ENCODE measurements around the gene SCIN. TPM values are rescaled to one million over a fixed set of nuclear protein-coding genes. Genes with fewer than 3 reads are reported as not detected.
"Not testable (repeated sequence)": the region's sequence is repeated elsewhere in the genome, so short reads cannot be mapped to it uniquely, and the experiment has no call there.

The SCIN gene
- polyA plus RNA-seq, 1 donor (not counting 4 experiments of a cell fraction or from before 2014, with no cell fraction given): not detected

DNA sequence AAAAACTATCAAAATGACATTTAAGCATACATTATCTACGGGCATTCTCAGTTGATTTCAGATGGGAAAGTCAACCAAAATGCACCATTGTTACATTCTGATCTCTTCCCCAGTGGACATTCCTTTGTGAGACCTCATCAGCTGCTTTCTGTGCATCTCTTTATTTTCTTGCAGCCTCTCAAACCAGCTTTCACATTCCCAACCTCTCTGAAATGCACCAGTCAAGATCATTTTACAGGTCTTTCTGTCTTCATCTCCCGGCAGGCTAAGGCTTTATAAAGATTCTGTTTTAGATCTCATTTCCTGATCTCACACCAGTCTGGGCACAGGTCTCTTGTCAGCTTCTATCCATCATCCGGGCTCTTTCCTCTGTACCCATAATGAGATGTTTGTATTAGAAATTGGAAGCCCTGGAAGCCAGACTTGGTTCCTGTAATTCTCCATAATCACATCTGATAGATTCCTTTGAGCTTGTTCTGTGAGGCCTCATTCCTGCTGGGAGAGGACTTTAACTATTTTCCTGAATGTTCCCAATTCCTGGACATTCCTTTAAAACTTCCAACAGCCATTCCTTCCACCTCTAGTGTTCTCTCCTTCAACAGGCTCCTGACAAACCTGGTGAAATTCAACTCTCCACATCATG, 72.6 kb downstream of the SCIN start:
- no peak overlapping the region for H3K9ac ChIP-seq (ENCODE audit: control insufficient read depth, extremely low read depth, insufficient read depth, low read length)
- H3K27ac ChIP-seq (ENCODE audit: control insufficient read depth, insufficient read depth, low read length): no peak overlapping the region
- TF ChIP-seq EZH2 (IDR thresholded peaks at IDR 0.05; ENCODE audit: low read length): no peak
- TF ChIP-seq, protein P1, sequence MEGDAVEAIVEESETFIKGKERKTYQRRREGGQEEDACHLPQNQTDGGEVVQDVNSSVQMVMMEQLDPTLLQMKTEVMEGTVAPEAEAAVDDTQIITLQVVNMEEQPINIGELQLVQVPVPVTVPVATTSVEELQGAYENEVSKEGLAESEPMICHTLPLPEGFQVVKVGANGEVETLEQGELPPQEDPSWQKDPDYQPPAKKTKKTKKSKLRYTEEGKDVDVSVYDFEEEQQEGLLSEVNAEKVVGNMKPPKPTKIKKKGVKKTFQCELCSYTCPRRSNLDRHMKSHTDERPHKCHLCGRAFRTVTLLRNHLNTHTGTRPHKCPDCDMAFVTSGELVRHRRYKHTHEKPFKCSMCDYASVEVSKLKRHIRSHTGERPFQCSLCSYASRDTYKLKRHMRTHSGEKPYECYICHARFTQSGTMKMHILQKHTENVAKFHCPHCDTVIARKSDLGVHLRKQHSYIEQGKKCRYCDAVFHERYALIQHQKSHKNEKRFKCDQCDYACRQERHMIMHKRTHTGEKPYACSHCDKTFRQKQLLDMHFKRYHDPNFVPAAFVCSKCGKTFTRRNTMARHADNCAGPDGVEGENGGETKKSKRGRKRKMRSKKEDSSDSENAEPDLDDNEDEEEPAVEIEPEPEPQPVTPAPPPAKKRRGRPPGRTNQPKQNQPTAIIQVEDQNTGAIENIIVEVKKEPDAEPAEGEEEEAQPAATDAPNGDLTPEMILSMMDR (optimal IDR thresholded peaks at IDR 0.05 in 1 of 3, IDR thresholded peaks at IDR 0.05 in 1 of 3, conservative IDR thresholded peaks at IDR 0.05 in 1 of 3; ENCODE audit: extremely low read depth in 1 of 3, insufficient read depth in 2 of 3, low read length in 3 of 3): no peak
- no peak for DNase-seq (ENCODE audit: low read depth, low spot score)
- H3K4me3 ChIP-seq (ENCODE audit: control insufficient read depth in 2 of 3, extremely low read depth in 1 of 3, insufficient read depth in 2 of 3, low read depth in 1 of 3, low read length in 3 of 3): no peak overlapping the region
- no peak for FAIRE-seq
- no peaks in the 10 kb centered on the region for H3K9me3 ChIP-seq (ENCODE audit: control insufficient read depth, low read depth, low read length)
- H3K9me1 ChIP-seq (ENCODE audit: control insufficient read depth, extremely low read depth, insufficient read depth, low read length): no peaks in the 10 kb centered on the region
- no peaks in the 10 kb centered on the region for H4K20me1 ChIP-seq (ENCODE audit: control insufficient read depth, extremely low read depth, insufficient read depth, low read length)
- H3K79me2 ChIP-seq (ENCODE audit: control insufficient read depth, insufficient read depth, low read length): no peaks in the 10 kb centered on the region
- H3K4me1 ChIP-seq (ENCODE audit: control insufficient read depth, extremely low read depth, insufficient read depth, low read length): peaks cover 11% of the 10 kb centered on the region
- H2AFZ ChIP-seq (ENCODE audit: control insufficient read depth, low read length): no peak overlapping the region
- H3K36me3 ChIP-seq (ENCODE audit: control insufficient read depth in 2 of 2, extremely low read depth in 1 of 2, insufficient read depth in 2 of 2, low read length in 2 of 2): no peaks in the 10 kb centered on the region
- no peak overlapping the region for H3K4me2 ChIP-seq (ENCODE audit: control insufficient read depth, extremely low read depth, insufficient read depth, low read depth, low read length)
- dilution Hi-C loops (cut with MboI; ENCODE audit: extremely low pct_ligation_motif_present, low sequenced_read_pairs): no loop called here
- H3K27me3 ChIP-seq (ENCODE audit: control insufficient read depth, extremely low read depth, insufficient read depth, low read length): no peaks in the 10 kb centered on the region

GRCh38 chr7:12643644-12644043, 73.1 kb downstream of the SCIN start:
- H3K27me3 ChIP-seq (ENCODE audit: control insufficient read depth, extremely low read depth, insufficient read depth, low read length): no peaks in the 10 kb centered on the region
- no peak for TF ChIP-seq EZH2 (IDR thresholded peaks at IDR 0.05; ENCODE audit: low read length)
- peaks cover 12% of the 10 kb centered on the region for H3K4me1 ChIP-seq (ENCODE audit: control insufficient read depth, extremely low read depth, insufficient read depth, low read length)
- H3K4me2 ChIP-seq (ENCODE audit: control insufficient read depth, extremely low read depth, insufficient read depth, low read depth, low read length): no peak overlapping the region
- H3K9ac ChIP-seq (ENCODE audit: control insufficient read depth, extremely low read depth, insufficient read depth, low read length): no peak overlapping the region
- dilution Hi-C loops (cut with MboI; ENCODE audit: extremely low pct_ligation_motif_present, low sequenced_read_pairs): no loop called here
- no peaks in the 10 kb centered on the region for H3K79me2 ChIP-seq (ENCODE audit: control insufficient read depth, insufficient read depth, low read length)
- H3K36me3 ChIP-seq (ENCODE audit: control insufficient read depth in 2 of 2, extremely low read depth in 1 of 2, insufficient read depth in 2 of 2, low read length in 2 of 2): no peaks in the 10 kb centered on the region
- no peaks in the 10 kb centered on the region for H3K9me3 ChIP-seq (ENCODE audit: control insufficient read depth, low read depth, low read length)
- FAIRE-seq (no peak), DNase-seq (ENCODE audit: low read depth, low spot score) (no peak)
- no peak overlapping the region for H3K27ac ChIP-seq (ENCODE audit: control insufficient read depth, insufficient read depth, low read length)
- no peak overlapping the region for H2AFZ ChIP-seq (ENCODE audit: control insufficient read depth, low read length)
- no peaks in the 10 kb centered on the region for H4K20me1 ChIP-seq (ENCODE audit: control insufficient read depth, extremely low read depth, insufficient read depth, low read length)
- H3K9me1 ChIP-seq (ENCODE audit: control insufficient read depth, extremely low read depth, insufficient read depth, low read length): no peaks in the 10 kb centered on the region
- H3K4me3 ChIP-seq (ENCODE audit: control insufficient read depth in 2 of 3, extremely low read depth in 1 of 3, insufficient read depth in 2 of 3, low read depth in 1 of 3, low read length in 3 of 3): no peak overlapping the region

GRCh38 chr7:12645212-12645611, 74.7 kb downstream of the SCIN start:
- H3K9me1 ChIP-seq (ENCODE audit: control insufficient read depth, extremely low read depth, insufficient read depth, low read length); H3K27me3 ChIP-seq (ENCODE audit: control insufficient read depth, extremely low read depth, insufficient read depth, low read length); H3K4me2 ChIP-seq (ENCODE audit: control insufficient read depth, extremely low read depth, insufficient read depth, low read depth, low read length); dilution Hi-C loops (cut with MboI; ENCODE audit: extremely low pct_ligation_motif_present, low sequenced_read_pairs); DNase-seq (ENCODE audit: low read depth, low spot score); H3K4me3 ChIP-seq (ENCODE audit: control insufficient read depth in 2 of 3, extremely low read depth in 1 of 3, insufficient read depth in 2 of 3, low read depth in 1 of 3, low read length in 3 of 3); H3K9ac ChIP-seq (ENCODE audit: control insufficient read depth, extremely low read depth, insufficient read depth, low read length); H3K27ac ChIP-seq (ENCODE audit: control insufficient read depth, insufficient read depth, low read length); H3K36me3 ChIP-seq (ENCODE audit: control insufficient read depth in 2 of 2, extremely low read depth in 1 of 2, insufficient read depth in 2 of 2, low read length in 2 of 2); H4K20me1 ChIP-seq (ENCODE audit: control insufficient read depth, extremely low read depth, insufficient read depth, low read length); H2AFZ ChIP-seq (ENCODE audit: control insufficient read depth, low read length); FAIRE-seq; H3K79me2 ChIP-seq (ENCODE audit: control insufficient read depth, insufficient read depth, low read length); H3K9me3 ChIP-seq (ENCODE audit: control insufficient read depth, low read depth, low read length): not testable (repeated sequence)
- peaks cover 24% of the 10 kb centered on the region for H3K4me1 ChIP-seq (ENCODE audit: control insufficient read depth, extremely low read depth, insufficient read depth, low read length)
